Measurements from ENCODE around the gene VAPA.

VAPA gene

DNA sequence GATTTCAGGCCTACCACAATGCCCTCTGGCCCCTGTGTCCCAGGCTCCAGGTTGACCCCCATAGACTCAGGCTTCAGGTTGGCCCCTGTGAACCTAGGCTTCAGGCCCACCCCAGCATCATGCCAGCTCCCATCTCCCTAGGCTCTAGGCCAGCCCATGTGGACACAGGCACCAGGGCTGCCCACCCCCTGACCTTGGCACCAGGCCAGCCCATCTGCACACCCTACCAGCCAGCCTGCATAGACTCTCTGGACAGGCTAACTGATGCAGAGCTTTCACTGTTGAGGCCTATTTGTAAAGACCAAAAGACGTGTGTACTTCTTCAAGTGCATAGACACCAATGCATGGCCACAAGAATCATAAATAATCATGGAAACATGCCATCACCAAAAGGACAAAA is 83.9 kb downstream of the VAPA start:
- no peak overlapping the region for H3K4me3 ChIP-seq (ENCODE audit: low read length, poor library complexity, severe bottlenecking)
- H3K27me3 ChIP-seq (ENCODE audit: insufficient read depth, low read length, poor library complexity, severe bottlenecking): no peaks in the 10 kb centered on the region
- no peaks in the 10 kb centered on the region for H3K9me2 ChIP-seq (replicated peaks; ENCODE audit: low read depth, low read length)
- peaks cover 18% of the 10 kb centered on the region; the same call in 1 of the 2 replicates for H3K9me3 ChIP-seq (ENCODE audit: insufficient read depth, low read depth, low read length)
- H4K20me1 ChIP-seq (ENCODE audit: insufficient read depth, low read length, poor library complexity, severe bottlenecking): no peaks in the 10 kb centered on the region
- no peaks in the 10 kb centered on the region for H3K79me2 ChIP-seq (ENCODE audit: insufficient read depth, low read length)
- no peaks in the 10 kb centered on the region for H3K36me3 ChIP-seq (ENCODE audit: insufficient read depth, low read length)
- H2AFZ ChIP-seq (ENCODE audit: low read length): no peak overlapping the region
- H3K4me2 ChIP-seq (ENCODE audit: low read depth, low read length, poor library complexity, severe bottlenecking): no peak overlapping the region
- no peaks in the 10 kb centered on the region for H3K4me1 ChIP-seq (ENCODE audit: insufficient read depth, low read length, poor library complexity, severe bottlenecking)
- TF ChIP-seq, protein P1, sequence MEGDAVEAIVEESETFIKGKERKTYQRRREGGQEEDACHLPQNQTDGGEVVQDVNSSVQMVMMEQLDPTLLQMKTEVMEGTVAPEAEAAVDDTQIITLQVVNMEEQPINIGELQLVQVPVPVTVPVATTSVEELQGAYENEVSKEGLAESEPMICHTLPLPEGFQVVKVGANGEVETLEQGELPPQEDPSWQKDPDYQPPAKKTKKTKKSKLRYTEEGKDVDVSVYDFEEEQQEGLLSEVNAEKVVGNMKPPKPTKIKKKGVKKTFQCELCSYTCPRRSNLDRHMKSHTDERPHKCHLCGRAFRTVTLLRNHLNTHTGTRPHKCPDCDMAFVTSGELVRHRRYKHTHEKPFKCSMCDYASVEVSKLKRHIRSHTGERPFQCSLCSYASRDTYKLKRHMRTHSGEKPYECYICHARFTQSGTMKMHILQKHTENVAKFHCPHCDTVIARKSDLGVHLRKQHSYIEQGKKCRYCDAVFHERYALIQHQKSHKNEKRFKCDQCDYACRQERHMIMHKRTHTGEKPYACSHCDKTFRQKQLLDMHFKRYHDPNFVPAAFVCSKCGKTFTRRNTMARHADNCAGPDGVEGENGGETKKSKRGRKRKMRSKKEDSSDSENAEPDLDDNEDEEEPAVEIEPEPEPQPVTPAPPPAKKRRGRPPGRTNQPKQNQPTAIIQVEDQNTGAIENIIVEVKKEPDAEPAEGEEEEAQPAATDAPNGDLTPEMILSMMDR (conservative IDR thresholded peaks at IDR 0.05; ENCODE audit: low read length): no peak
- TF ChIP-seq EZH2phosphoT487 (IDR thresholded peaks at IDR 0.05; ENCODE audit: borderline replicate concordance): no peak
- no peak overlapping the region for H3K9ac ChIP-seq (ENCODE audit: low read depth, low read length, poor library complexity, severe bottlenecking)
- H3F3A ChIP-seq (ENCODE audit: low read depth): no peaks in the 10 kb centered on the region

DNA sequence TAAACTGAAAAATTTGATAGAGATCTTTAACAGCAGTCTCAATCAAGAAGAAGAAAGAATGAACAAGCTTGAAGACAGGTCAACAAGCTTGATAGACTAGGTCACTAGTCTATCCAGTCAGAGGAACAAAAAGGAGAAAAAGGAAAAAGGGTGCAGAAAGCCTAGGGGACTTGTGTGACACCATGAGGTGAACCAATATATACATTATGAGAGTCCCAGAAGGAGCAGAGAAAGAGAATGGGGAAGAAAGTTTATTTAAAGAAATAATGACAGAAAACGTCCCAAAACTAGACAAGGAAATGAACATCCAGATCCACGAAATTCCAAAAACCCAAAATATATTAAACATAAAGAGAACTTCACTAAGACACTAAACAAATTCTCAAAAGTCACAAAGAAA is 84.5 kb downstream of the VAPA start:
- no peaks in the 10 kb centered on the region for H3K79me2 ChIP-seq (ENCODE audit: insufficient read depth, low read length)
- H2AFZ ChIP-seq (ENCODE audit: low read length): no peak overlapping the region
- no peak for TF ChIP-seq EZH2phosphoT487 (IDR thresholded peaks at IDR 0.05; ENCODE audit: borderline replicate concordance)
- TF ChIP-seq, protein P1 (conservative IDR thresholded peaks at IDR 0.05; ENCODE audit: low read length): no peak
- peaks cover 18% of the 10 kb centered on the region; the same call in 1 of the 2 replicates for H3K9me3 ChIP-seq (ENCODE audit: insufficient read depth, low read depth, low read length)
- H3K27me3 ChIP-seq (ENCODE audit: insufficient read depth, low read length, poor library complexity, severe bottlenecking): no peaks in the 10 kb centered on the region
- H3K4me2 ChIP-seq (ENCODE audit: low read depth, low read length, poor library complexity, severe bottlenecking): no peak overlapping the region
- H3K9ac ChIP-seq (ENCODE audit: low read depth, low read length, poor library complexity, severe bottlenecking): no peak overlapping the region
- H3K36me3 ChIP-seq (ENCODE audit: insufficient read depth, low read length): no peaks in the 10 kb centered on the region
- no peaks in the 10 kb centered on the region for H4K20me1 ChIP-seq (ENCODE audit: insufficient read depth, low read length, poor library complexity, severe bottlenecking)
- H3F3A ChIP-seq (ENCODE audit: low read depth): no peaks in the 10 kb centered on the region
- H3K9me2 ChIP-seq (replicated peaks; ENCODE audit: low read depth, low read length): no peaks in the 10 kb centered on the region
- no peak overlapping the region for H3K4me3 ChIP-seq (ENCODE audit: low read length, poor library complexity, severe bottlenecking)
- no peaks in the 10 kb centered on the region for H3K4me1 ChIP-seq (ENCODE audit: insufficient read depth, low read length, poor library complexity, severe bottlenecking)

DNA sequence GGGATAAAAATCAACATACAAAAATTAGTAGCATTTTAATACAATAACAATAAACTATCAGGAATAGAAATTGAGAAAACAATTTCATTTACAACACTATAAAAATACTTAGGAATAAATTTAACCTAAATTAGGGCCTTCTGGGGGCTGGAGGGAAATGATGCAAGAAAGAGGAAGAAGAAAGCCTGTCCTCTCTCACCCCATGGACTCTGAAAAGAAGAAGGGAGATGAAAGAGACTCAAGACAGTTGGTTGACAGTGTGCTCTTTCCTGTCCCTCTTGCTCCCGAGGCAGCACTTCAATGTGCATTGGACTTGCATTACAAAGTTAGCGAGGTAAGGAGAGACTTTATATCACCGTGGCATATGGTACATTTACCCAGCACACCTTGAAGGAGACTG is 88.5 kb downstream of the VAPA start:
- TF ChIP-seq, protein P1 (conservative IDR thresholded peaks at IDR 0.05; ENCODE audit: low read length): no peak
- TF ChIP-seq EZH2phosphoT487 (IDR thresholded peaks at IDR 0.05; ENCODE audit: borderline replicate concordance): no peak
- Histone ChIP-seq H3K36me3 (ENCODE audit: insufficient read depth, low read length) (no peaks in the 10 kb centered on the region), H3K79me2 (ENCODE audit: insufficient read depth, low read length) (no peaks in the 10 kb centered on the region), H3K4me3 (ENCODE audit: low read length, poor library complexity, severe bottlenecking) (no peak overlapping the region), H4K20me1 (ENCODE audit: insufficient read depth, low read length, poor library complexity, severe bottlenecking) (no peaks in the 10 kb centered on the region), H3K9me3 (ENCODE audit: insufficient read depth, low read depth, low read length) (peaks cover 18% of the 10 kb centered on the region; the same call in 1 of the 2 replicates), H3K27me3 (ENCODE audit: insufficient read depth, low read length, poor library complexity, severe bottlenecking) (no peaks in the 10 kb centered on the region), H3K4me1 (ENCODE audit: insufficient read depth, low read length, poor library complexity, severe bottlenecking) (no peaks in the 10 kb centered on the region), H3K9ac (ENCODE audit: low read depth, low read length, poor library complexity, severe bottlenecking) (no peak overlapping the region), H3K9me2 (replicated peaks; ENCODE audit: low read depth, low read length) (no peaks in the 10 kb centered on the region), H3F3A (ENCODE audit: low read depth) (no peaks in the 10 kb centered on the region), H2AFZ (ENCODE audit: low read length) (no peak overlapping the region), H3K4me2 (ENCODE audit: low read depth, low read length, poor library complexity, severe bottlenecking) (no peak overlapping the region)

All from Loucy (cell line).